Vagina (tissue), 2 donors: ENCODE results near the gene AMPD1. TPM values are rescaled to one million over a fixed set of nuclear protein-coding genes. Genes with fewer than 3 reads are reported as not detected.

Experiments
- DNase-seq, 2 donors: peaks; one replicate each; pipeline ENCODE4 v3.0.0-alpha.2; 2017; ENCODE audit errors: extremely low spot score in 2 of 2
- H3K27ac ChIP-seq: fragments of 200-600 bp; sonication (generic); one replicate; pipeline ENCODE4 v1.5.1; 2019
- H3K27me3 ChIP-seq: fragments of 200-600 bp; sonication (generic); one replicate; pipeline ENCODE4 v1.5.1; 2019
- H3K36me3 ChIP-seq, 2 donors: fragments of 200-600 bp; sonication (generic); one replicate each; pipeline ENCODE4 v1.5.1; 2017 to 2019
- H3K4me1 ChIP-seq: fragments of 200-600 bp; sonication (generic); one replicate; pipeline ENCODE4 v1.5.1; 2019
- H3K4me3 ChIP-seq, 2 donors: fragments of 200-600 bp; sonication (generic); 1 replicate in 1 of 2; 2 replicates in 1 of 2; pipeline ENCODE4 v1.5.1; 2016 to 2019
- H3K9me3 ChIP-seq: fragments of 200-600 bp; sonication (generic); one replicate; pipeline ENCODE4 v1.5.1; 2019
- CTCF ChIP-seq, 3 experiments: fragments of 450-650 bp in 2 of 3; fragments of 200-600 bp in 1 of 3; sonication (generic) in 1 of 3; IDR thresholded peaks; one replicate each; pipeline ENCODE4 v1.5.1; 2017 to 2019; ENCODE audit warnings: antibody characterized with exemption in 3 of 3, mild to moderate bottlenecking in 2 of 3, moderate library complexity in 2 of 3
- POLR2A ChIP-seq, 2 donors: fragments of 450-650 bp; IDR thresholded peaks; one replicate each; pipeline ENCODE4 v1.6.1; 2017; ENCODE audit warnings: antibody characterized with exemption in 2 of 2, mild to moderate bottlenecking in 2 of 2, moderate library complexity in 2 of 2
- POLR2AphosphoS5 ChIP-seq, 2 donors: sonication (generic); formaldehyde crosslinking; IDR thresholded peaks; one replicate each; pipeline ENCODE4 v1.9.0; 2017; ENCODE audit warnings: antibody characterized with exemption in 2 of 2, mild to moderate bottlenecking in 2 of 2, low read depth in 1 of 2; ENCODE audit not compliant: insufficient read depth in 1 of 2
- intact Hi-C: fragments of 100-400 bp; cut with DNase I; formaldehyde crosslinking; loops from one replicate; pipeline ENCODE4 v1.15.1; 2023
- total RNA-seq: library from RNA; depleted of rRNA; stranded (reverse); fragments of >200 nt; gene quantifications from one replicate; pipeline ENCODE4 v1.2.3, GENCODE V29; 2016

AMPD1 gene
- total RNA-seq, 1 donor from 2014 or later, result not detected

GRCh38 chr1:114723457-114723856 is 28.1 kb upstream of the AMPD1 start:
- DNase-seq, result no peak
- H3K4me3 ChIP-seq, result no peak overlapping the region
- TF ChIP-seq POLR2AphosphoS5 (IDR thresholded peaks at IDR 0.05; ENCODE audit: insufficient read depth in 1 of 2, low read depth in 1 of 2), result no peak
- no peak for TF ChIP-seq CTCF (IDR thresholded peaks at IDR 0.05)
- no peak for TF ChIP-seq POLR2A (IDR thresholded peaks at IDR 0.05)
- no peaks in the 10 kb centered on the region for H3K27me3 ChIP-seq
- no peaks in the 10 kb centered on the region for H3K4me1 ChIP-seq
- no peak overlapping the region for H3K27ac ChIP-seq
- intact Hi-C loops, result no loop called here
- H3K36me3 ChIP-seq, result peaks cover 0 to 97% of the 10 kb centered on the region in 2 donors
- no peaks in the 10 kb centered on the region for H3K9me3 ChIP-seq

GRCh38 chr1:114720492-114720891 is 25.1 kb upstream of the AMPD1 start:
- no peaks in the 10 kb centered on the region for H3K9me3 ChIP-seq
- DNase-seq, result no peak
- H3K27me3 ChIP-seq, result no peaks in the 10 kb centered on the region
- intact Hi-C loops, result no loop called here
- TF ChIP-seq CTCF (IDR thresholded peaks at IDR 0.05) (no peak), POLR2AphosphoS5 (IDR thresholded peaks at IDR 0.05; ENCODE audit: insufficient read depth in 1 of 2, low read depth in 1 of 2) (no peak), POLR2A (IDR thresholded peaks at IDR 0.05) (no peak)
- no peak overlapping the region for H3K4me3 ChIP-seq
- H3K27ac ChIP-seq, result no peak overlapping the region
- H3K36me3 ChIP-seq, result peaks cover 0 to 77% of the 10 kb centered on the region in 2 donors
- H3K4me1 ChIP-seq, result peaks cover 12% of the 10 kb centered on the region

- peaks cover 0 to 66% of the 10 kb centered on the region in 2 donors for H3K36me3 ChIP-seq
- peaks cover 22% of the 10 kb centered on the region for H3K4me1 ChIP-seq
- H3K27me3 ChIP-seq, result no peaks in the 10 kb centered on the region
- no peak overlapping the region for H3K4me3 ChIP-seq
- TF ChIP-seq CTCF (IDR thresholded peaks at IDR 0.05) (no peak), POLR2A (IDR thresholded peaks at IDR 0.05) (no peak)
- H3K27ac ChIP-seq, result no peak overlapping the region
- no peaks in the 10 kb centered on the region for H3K9me3 ChIP-seq
- intact Hi-C loops, result loop anchor here (5.0 kb wide), 1 partner anchor 137 kb away; the partner anchor contains the start of gene BCAS2
- no peak for DNase-seq
These were observed 24.1 kb upstream of the AMPD1 start for GRCh38 chr1:114719424-114719787.

GRCh38 chr1:114718661-114719423 is 23.5 kb upstream of the AMPD1 start:
- Histone ChIP-seq H3K4me1 (peaks cover 28% of the 10 kb centered on the region), H3K27me3 (no peaks in the 10 kb centered on the region), H3K27ac (no peak overlapping the region), H3K36me3 (peaks cover 0 to 63% of the 10 kb centered on the region in 2 donors), H3K9me3 (no peaks in the 10 kb centered on the region), H3K4me3 (no peak overlapping the region)
- TF ChIP-seq CTCF (IDR thresholded peaks at IDR 0.05) (no peak), POLR2A (IDR thresholded peaks at IDR 0.05) (no peak), POLR2AphosphoS5 (IDR thresholded peaks at IDR 0.05; ENCODE audit: insufficient read depth in 1 of 2, low read depth in 1 of 2) (no peak)
- no peak for DNase-seq
- intact Hi-C loops, result loop anchor here (5.0 kb wide), 1 partner anchor 137 kb away; the partner anchor contains the start of gene BCAS2
